Activated naive CD4-positive, alpha-beta T cell treated with anti-CD3 and anti-CD28 coated beads, Interleukin-2, amount 10 ng/mL, durations not matched to agents 7 days and 5 days (primary cell): ENCODE measurements around the gene CAMK2B.
"Not testable (repeated sequence)": the region's sequence is repeated elsewhere in the genome, so short reads cannot be mapped to it uniquely, and the experiment has no call there.

Experiments
- CTCF ChIA-PET: fragments of 350-600 bp; sonication (Branson Sonifier 250); formaldehyde crosslinking; loops from one replicate; lab custom pipeline; 2021; ENCODE audit warnings: antibody characterized with exemption; lab: Charles Lee
- DNase-seq: peaks from one replicate; pipeline ENCODE4 v3.0.0-alpha.2; 2020
- H3K27ac Mint-ChIP-seq: one replicate; pipeline ENCODE4 v1.8.0; 2021; ENCODE audit warnings: mild to moderate bottlenecking, moderate library complexity, mixed read lengths
- H3K27me3 Mint-ChIP-seq: one replicate; pipeline ENCODE4 v1.8.0; 2021; ENCODE audit warnings: mild to moderate bottlenecking, mixed read lengths
- H3K36me3 Mint-ChIP-seq: one replicate; pipeline ENCODE4 v1.8.0; 2021; ENCODE audit warnings: mixed read lengths
- H3K4me1 Mint-ChIP-seq: one replicate; pipeline ENCODE4 v1.8.0; 2021; ENCODE audit warnings: mixed read lengths
- H3K4me3 Mint-ChIP-seq: one replicate; pipeline ENCODE4 v1.8.0; 2021; ENCODE audit warnings: mild to moderate bottlenecking, moderate library complexity, mixed read lengths
- H3K9me3 Mint-ChIP-seq: one replicate; pipeline ENCODE4 v1.8.0; 2021; ENCODE audit warnings: mixed read lengths

Gene CAMK2B

DNA sequence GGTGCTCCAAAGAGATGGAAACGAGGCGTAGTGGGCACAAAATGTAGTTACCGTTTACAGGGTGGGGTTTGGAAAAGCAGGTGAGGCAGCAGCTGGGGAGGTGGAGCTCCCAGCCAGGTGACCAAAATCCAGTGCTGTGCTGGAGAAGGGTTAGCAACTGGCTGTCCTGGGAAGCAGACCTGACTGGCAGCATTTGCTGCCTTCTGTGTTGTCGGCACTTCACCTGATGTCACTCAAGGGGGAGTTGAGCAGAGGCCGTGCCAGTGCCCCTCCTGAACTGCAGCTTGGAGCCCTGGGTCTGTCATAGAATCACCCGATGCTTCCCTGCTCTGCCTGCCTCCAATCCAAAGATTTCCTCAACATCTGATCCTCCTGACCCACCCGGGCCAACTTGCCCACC lies 148.9 kb downstream of the CAMK2B start:
- peaks cover 40% of the 10 kb centered on the region for H3K27me3 Mint-ChIP-seq
- CTCF ChIA-PET = no interaction called here

DNA sequence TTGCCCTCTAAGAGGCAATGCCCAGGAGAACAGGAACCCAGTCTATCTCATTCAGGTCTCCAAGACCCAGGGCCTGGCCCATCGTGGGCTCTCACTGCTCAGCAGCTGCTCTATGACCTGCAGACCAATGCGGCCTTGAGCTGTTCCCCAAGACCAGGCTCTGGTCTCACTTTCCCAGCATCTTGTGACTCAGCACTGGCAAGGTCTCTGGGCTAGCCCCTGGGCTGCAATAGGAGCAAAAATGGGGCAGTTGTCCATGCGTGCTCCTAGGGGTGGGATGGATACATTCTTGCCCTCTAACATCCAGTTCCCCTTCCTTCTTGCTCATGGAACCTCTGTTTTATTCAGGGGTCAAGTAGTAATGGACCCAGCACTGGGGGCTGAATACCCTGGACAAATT lies 149.7 kb downstream of the CAMK2B start:
- H3K27me3 Mint-ChIP-seq = peaks cover 40% of the 10 kb centered on the region
- H3K9me3 Mint-ChIP-seq = no peaks in the 10 kb centered on the region
- no peak overlapping the region for H3K4me3 Mint-ChIP-seq
- CTCF ChIA-PET = no interaction called here
- H3K27ac Mint-ChIP-seq = no peak overlapping the region
- no peaks in the 10 kb centered on the region for H3K4me1 Mint-ChIP-seq
- H3K36me3 Mint-ChIP-seq = no peaks in the 10 kb centered on the region
- DNase-seq = no peak

More for the DNA sequence above, 148.9 kb downstream of the CAMK2B start:
- no peaks in the 10 kb centered on the region for H3K4me1 Mint-ChIP-seq
- H3K27ac Mint-ChIP-seq = no peak overlapping the region
- H3K4me3 Mint-ChIP-seq = no peak overlapping the region
- H3K36me3 Mint-ChIP-seq = no peaks in the 10 kb centered on the region
- no peak for DNase-seq
- no peaks in the 10 kb centered on the region for H3K9me3 Mint-ChIP-seq

DNA sequence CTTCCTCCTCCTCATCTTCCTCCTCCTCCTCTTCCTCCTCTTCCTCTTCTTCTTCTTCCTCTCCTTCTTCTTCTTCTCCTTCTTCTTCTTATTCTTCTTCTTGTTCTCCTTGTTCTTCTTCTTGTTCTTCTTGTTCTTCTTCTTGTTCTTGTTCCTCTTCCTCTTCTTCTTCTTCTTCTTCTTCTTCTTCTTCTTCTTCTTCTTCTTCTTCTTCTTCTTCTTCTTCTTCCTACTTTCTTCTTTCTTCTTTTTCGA lies 150.8 kb downstream of the CAMK2B start:
- CTCF ChIA-PET, H3K4me1 Mint-ChIP-seq: not testable (repeated sequence)

DNA sequence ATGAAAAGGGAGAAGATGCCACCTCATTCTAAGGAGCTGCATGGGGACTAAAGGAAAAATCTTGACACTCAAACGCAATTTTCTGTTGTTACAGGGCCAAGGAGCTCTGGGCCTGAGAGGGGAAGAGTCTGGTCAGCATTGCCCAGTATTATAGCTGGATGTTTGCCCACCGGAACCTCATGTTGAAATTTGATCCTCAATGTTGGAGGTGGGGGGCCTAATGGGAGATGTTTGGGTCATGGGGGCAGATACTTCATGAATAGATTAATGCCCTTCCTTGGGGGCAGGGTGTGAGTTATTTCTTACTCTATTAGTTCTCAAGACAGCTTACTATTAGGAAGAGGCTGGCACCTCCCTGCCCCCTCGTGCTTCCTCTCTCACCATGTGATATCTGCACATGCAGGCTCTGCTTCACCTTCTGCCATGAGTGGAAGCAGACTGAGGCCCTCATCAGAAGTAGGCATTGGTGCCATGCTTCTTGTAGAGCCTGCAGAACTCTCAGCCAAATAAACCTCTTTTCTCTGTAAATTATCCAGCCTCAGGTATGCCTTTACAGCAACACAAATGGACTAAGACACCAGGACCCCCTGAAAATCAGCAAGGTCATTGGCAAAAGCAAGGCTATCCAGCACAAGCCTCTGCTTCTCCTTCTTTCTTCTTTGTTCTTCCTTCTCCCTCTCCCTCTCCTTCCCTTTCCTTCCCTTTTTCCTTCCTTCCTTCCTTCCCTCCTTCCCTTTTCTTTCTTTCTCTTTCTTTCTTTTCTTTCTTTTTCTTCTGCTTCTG lies 151.3 kb downstream of the CAMK2B start:
- no peak overlapping the region for H3K4me3 Mint-ChIP-seq
- no peak for DNase-seq
- H3K27ac Mint-ChIP-seq = no peak overlapping the region
- H3K9me3 Mint-ChIP-seq = no peaks in the 10 kb centered on the region
- H3K36me3 Mint-ChIP-seq = no peaks in the 10 kb centered on the region
- H3K4me1 Mint-ChIP-seq = no peaks in the 10 kb centered on the region
- peaks cover 40% of the 10 kb centered on the region for H3K27me3 Mint-ChIP-seq
- CTCF ChIA-PET = no interaction called here

More for the DNA sequence above, 150.8 kb downstream of the CAMK2B start:
- H3K36me3 Mint-ChIP-seq, DNase-seq, H3K27ac Mint-ChIP-seq, H3K4me3 Mint-ChIP-seq, H3K9me3 Mint-ChIP-seq: not testable (repeated sequence)
- H3K27me3 Mint-ChIP-seq = peaks cover 40% of the 10 kb centered on the region

DNA sequence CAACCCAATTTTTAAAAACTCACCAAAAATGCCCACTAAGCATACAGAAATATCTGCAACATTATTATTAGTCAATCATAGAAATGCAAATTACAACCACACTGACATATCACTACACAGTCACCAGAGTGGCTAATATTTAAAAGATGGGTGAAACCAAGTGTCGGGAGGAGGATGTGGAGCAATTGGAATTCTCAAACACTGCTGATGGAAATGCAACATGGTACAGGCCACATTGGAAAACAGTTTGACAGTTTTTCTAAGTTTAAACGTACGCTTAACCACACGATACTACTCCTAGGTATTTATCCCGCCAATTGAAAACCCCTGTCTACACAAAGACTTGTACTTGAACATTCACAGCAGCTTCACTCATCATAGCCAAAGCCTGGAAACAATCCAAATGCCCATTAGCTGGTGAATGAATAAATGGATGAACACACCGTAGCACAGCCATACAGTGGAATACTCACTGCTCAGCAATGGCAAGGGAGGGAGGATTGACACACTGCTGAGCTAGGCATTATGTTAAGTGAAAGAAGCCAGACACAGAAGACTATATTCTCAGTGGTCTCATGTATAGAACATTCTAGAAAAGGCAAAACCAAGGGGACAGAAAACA lies 152.5 kb downstream of the CAMK2B start:
- peaks cover 38% of the 10 kb centered on the region for H3K27me3 Mint-ChIP-seq
- CTCF ChIA-PET = no interaction called here
- no peaks in the 10 kb centered on the region for H3K9me3 Mint-ChIP-seq
- no peak for DNase-seq
- H3K36me3 Mint-ChIP-seq = no peaks in the 10 kb centered on the region
- no peak overlapping the region for H3K27ac Mint-ChIP-seq
- H3K4me3 Mint-ChIP-seq = no peak overlapping the region
- H3K4me1 Mint-ChIP-seq = peaks cover 4% of the 10 kb centered on the region

DNA sequence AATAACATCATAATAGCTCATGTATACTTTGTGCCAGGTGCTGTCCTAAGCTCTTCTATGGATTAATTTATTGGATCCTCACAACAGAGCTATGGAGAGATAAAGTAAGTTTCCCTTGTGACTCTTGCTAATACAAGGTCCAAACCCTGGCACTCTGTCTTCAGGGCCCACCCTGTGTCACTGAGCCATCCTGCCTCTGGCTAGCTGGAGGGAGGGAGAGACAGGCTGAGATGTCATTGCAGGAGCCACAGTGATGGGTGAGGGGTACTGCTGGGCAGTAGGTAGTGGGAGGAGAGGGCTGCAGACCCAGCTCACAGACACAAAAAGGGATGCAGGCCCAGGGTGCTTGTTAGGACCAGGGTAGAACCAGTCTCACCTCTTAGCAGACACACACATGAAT lies 153.0 kb downstream of the CAMK2B start:
- CTCF ChIA-PET = no interaction called here
- no peaks in the 10 kb centered on the region for H3K36me3 Mint-ChIP-seq
- DNase-seq = no peak

GRCh38 chr7:44171901-44172300 lies 153.5 kb downstream of the CAMK2B start:
- CTCF ChIA-PET, H3K4me3 Mint-ChIP-seq, H3K9me3 Mint-ChIP-seq, H3K27ac Mint-ChIP-seq, H3K4me1 Mint-ChIP-seq, H3K36me3 Mint-ChIP-seq, DNase-seq: not testable (repeated sequence)
- H3K27me3 Mint-ChIP-seq = peaks cover 34% of the 10 kb centered on the region

More for the DNA sequence above, 153.0 kb downstream of the CAMK2B start:
- Mint-ChIP-seq H3K27ac (no peak overlapping the region), H3K4me1 (peaks cover 9% of the 10 kb centered on the region), H3K27me3 (peaks cover 34% of the 10 kb centered on the region), H3K9me3 (no peaks in the 10 kb centered on the region), H3K4me3 (no peak overlapping the region)

DNA sequence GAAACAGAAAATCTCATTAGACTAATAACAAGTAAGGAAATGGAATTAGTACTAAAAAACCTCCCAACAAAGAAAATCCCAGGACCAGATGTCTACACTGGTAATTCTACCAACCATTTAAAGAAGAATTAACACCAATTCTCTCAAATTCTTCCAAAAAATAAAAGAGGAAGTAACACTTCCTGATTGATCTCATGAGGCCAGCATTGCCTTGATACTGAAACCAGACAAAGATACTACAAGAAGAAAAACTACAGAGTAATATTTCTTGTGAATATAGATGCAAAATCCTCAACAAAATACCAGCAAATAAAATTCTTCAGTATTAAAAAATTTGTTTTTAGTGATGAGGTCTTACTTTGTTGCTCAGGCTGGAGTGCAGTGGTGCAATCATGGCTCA lies 157.5 kb downstream of the CAMK2B start:
- no peak overlapping the region for H3K27ac Mint-ChIP-seq
- H3K4me3 Mint-ChIP-seq = no peak overlapping the region
- DNase-seq = no peak
- H3K27me3 Mint-ChIP-seq = peaks cover 24% of the 10 kb centered on the region
- no peaks in the 10 kb centered on the region for H3K9me3 Mint-ChIP-seq
- peaks cover 9% of the 10 kb centered on the region for H3K4me1 Mint-ChIP-seq
- H3K36me3 Mint-ChIP-seq = no peaks in the 10 kb centered on the region
- CTCF ChIA-PET = no interaction called here
